ENCODE results near the gene CNTFR.

The CNTFR gene

DNA sequence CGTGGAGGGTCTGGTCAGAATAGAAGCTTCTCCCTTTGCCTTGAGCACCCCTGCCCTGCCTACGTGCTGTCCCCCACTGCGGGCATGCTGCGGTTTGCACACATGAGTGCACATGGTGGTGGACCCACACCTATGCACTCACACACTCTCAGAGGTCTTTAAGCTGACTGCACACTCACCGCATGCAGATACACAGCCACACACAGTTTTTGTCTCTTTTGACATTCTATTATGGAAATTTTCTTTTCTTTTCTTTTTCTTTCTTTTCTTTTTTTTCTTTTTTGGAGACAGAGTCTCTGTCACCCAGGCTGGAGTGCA, 39.9 kb upstream of the CNTFR start:
- H3K9ac ChIP-seq (ENCODE audit: low read length): no peak overlapping the region
- no peak overlapping the region for H2AFZ ChIP-seq (ENCODE audit: low read depth, low read length)
- no peak overlapping the region for H3K4ac ChIP-seq (ENCODE audit: low read depth in 1 of 2, low read length in 2 of 2)
- no peaks in the 10 kb centered on the region for H3K36me3 ChIP-seq (ENCODE audit: control insufficient read depth in 1 of 2, insufficient read depth in 2 of 2, low read depth in 1 of 2, low read length in 2 of 2)
- H2AK5ac ChIP-seq (ENCODE audit: low read length, severe bottlenecking): no peak overlapping the region
- H3K4me2 ChIP-seq (ENCODE audit: low read length, poor library complexity, severe bottlenecking): peak overlapping the region; percentile 81
- H2BK120ac ChIP-seq (ENCODE audit: low read depth, low read length): no peak overlapping the region
- peak overlapping the region in 1 of 2 experiments; percentile 46 for H3K23ac ChIP-seq (ENCODE audit: low read length in 2 of 2)
- no peaks in the 10 kb centered on the region for H3K79me1 ChIP-seq (replicated peaks; ENCODE audit: low read length, poor library complexity, severe bottlenecking)
- DNase-seq: no peak
- H2BK5ac ChIP-seq (ENCODE audit: low read depth, low read length, poor library complexity, severe bottlenecking): no peak overlapping the region
- peak overlapping the region in 1 of 2 experiments; percentile 75 for H3K4me3 ChIP-seq (ENCODE audit: insufficient read depth in 1 of 2, low read depth in 1 of 2, low read length in 2 of 2)
- WGBS: 60% methylated on average over 4 of the region's 5 CpGs
- H3K9me3 ChIP-seq (ENCODE audit: control insufficient read depth, low read length): no peaks in the 10 kb centered on the region
- no peak overlapping the region for H3K18ac ChIP-seq (ENCODE audit: low read depth in 1 of 2, low read length in 2 of 2)
- no peak overlapping the region for H4K8ac ChIP-seq (ENCODE audit: low read length)
- H2BK12ac ChIP-seq (ENCODE audit: low read length in 2 of 2): no peak overlapping the region
- H3K27me3 ChIP-seq (ENCODE audit: control insufficient read depth in 1 of 2, insufficient read depth in 1 of 2, low read length in 2 of 2): peaks cover 64 to 69% of the 10 kb centered on the region in 2 experiments
- H3K4me1 ChIP-seq (ENCODE audit: control insufficient read depth, insufficient read depth, low read depth, low read length): peaks cover 12% of the 10 kb centered on the region
- H4K91ac ChIP-seq (ENCODE audit: low read length): no peak overlapping the region
- no peak overlapping the region for H2BK15ac ChIP-seq (ENCODE audit: low read depth, poor library complexity, severe bottlenecking)
- peak overlapping the region in 1 of 2 experiments; percentile 31 for H3K14ac ChIP-seq (ENCODE audit: low read length in 2 of 2)
- no peak overlapping the region for H3K27ac ChIP-seq (ENCODE audit: low read length, poor library complexity, severe bottlenecking)

DNA sequence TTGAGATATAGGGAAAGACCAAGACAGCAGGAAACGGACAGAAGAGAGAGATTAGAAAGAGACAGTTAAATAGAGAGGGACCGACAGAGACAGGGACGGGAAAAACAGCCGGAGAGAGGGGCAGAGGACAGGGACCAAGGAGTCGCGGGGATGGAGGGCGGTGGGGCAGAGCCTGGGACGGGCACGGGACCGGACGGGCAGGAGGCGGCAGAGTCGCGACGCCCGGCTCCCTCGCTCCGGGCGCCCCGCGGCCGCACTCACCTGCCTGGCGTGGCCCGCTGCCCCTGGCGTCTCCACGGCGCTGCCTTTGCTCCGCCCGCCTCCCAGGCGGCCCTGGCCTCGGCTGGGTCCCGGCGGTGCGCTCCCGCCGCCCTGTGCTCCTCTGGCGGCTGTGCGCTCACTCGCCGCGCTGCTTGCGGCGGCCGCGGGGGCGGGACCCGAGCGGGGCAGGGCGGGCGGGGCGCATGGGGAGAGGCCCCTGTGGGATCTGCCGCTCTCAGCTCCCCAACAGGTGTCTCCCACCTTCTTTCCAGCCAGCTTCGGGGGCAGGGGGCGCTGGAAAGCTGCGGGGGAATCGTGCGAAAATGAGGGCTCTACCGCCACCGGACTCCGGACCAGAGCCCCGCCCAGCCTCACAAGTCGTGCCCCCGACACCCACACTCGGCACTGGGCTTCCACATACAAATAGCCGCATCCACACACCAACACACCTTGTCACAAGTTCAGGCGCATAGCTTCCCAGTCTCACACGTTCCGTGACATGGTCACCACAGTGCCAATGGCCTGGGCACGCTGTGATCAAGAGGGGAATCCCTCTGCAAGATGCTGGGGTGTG, 39.3 kb upstream of the CNTFR start, which contains the start of gene ARID3C:
Gene ARID3C (minus strand): TSS at position 411 of the 835 bp plus-strand sequence. CDS start 1,052 bp downstream, outside the sequence.
- no peak within 1 kb of the TSS for H2AK5ac ChIP-seq (ENCODE audit: low read length, severe bottlenecking)
- no peak within 1 kb of the TSS for H2BK15ac ChIP-seq (ENCODE audit: low read depth, poor library complexity, severe bottlenecking)
- no peak within 1 kb of the TSS for H4K8ac ChIP-seq (ENCODE audit: low read length)
- H2BK120ac ChIP-seq (ENCODE audit: low read depth, low read length): no peak within 1 kb of the TSS
- H2BK12ac ChIP-seq (ENCODE audit: low read length in 2 of 2): no peak within 1 kb of the TSS
- H3K4me3 ChIP-seq (ENCODE audit: insufficient read depth in 1 of 2, low read depth in 1 of 2, low read length in 2 of 2): peak within 1 kb of the TSS; percentile 49 to 75
- no peak within 1 kb of the TSS for H4K91ac ChIP-seq (ENCODE audit: low read length)
- H3K9me3 ChIP-seq (ENCODE audit: control insufficient read depth, low read length): no peaks in the 10 kb centered on the region
- no peak within 1 kb of the TSS for H2BK5ac ChIP-seq (ENCODE audit: low read depth, low read length, poor library complexity, severe bottlenecking)
- H3K79me1 ChIP-seq (replicated peaks; ENCODE audit: low read length, poor library complexity, severe bottlenecking): no peaks in the 10 kb centered on the region
- H3K18ac ChIP-seq (ENCODE audit: low read depth in 1 of 2, low read length in 2 of 2): no peak within 1 kb of the TSS
- no peak within 1 kb of the TSS for H3K27ac ChIP-seq (ENCODE audit: low read length, poor library complexity, severe bottlenecking)
- peak within 1 kb of the TSS; percentile 81 for H3K4me2 ChIP-seq (ENCODE audit: low read length, poor library complexity, severe bottlenecking)
- 3% methylated on average over 63 of the region's 69 CpGs for WGBS
- peak within 1 kb of the TSS; percentile 24 for H3K9ac ChIP-seq (ENCODE audit: low read length)
- peak within 1 kb of the TSS in 1 of 2 experiments; percentile 78 for H3K23ac ChIP-seq (ENCODE audit: low read length in 2 of 2)
- peaks cover 70 to 74% of the 10 kb centered on the region in 2 experiments for H3K27me3 ChIP-seq (ENCODE audit: control insufficient read depth in 1 of 2, insufficient read depth in 1 of 2, low read length in 2 of 2)
- no peaks in the 10 kb centered on the region for H3K36me3 ChIP-seq (ENCODE audit: control insufficient read depth in 1 of 2, insufficient read depth in 2 of 2, low read depth in 1 of 2, low read length in 2 of 2)
- DNase-seq: no peak
- no peak within 1 kb of the TSS for H3K4ac ChIP-seq (ENCODE audit: low read depth in 1 of 2, low read length in 2 of 2)
- peak within 1 kb of the TSS; percentile 19 for H2AFZ ChIP-seq (ENCODE audit: low read depth, low read length)
- H3K14ac ChIP-seq (ENCODE audit: low read length in 2 of 2): peak within 1 kb of the TSS in 1 of 2 experiments; percentile 31
- peaks cover 13% of the 10 kb centered on the region for H3K4me1 ChIP-seq (ENCODE audit: control insufficient read depth, insufficient read depth, low read depth, low read length)

DNA sequence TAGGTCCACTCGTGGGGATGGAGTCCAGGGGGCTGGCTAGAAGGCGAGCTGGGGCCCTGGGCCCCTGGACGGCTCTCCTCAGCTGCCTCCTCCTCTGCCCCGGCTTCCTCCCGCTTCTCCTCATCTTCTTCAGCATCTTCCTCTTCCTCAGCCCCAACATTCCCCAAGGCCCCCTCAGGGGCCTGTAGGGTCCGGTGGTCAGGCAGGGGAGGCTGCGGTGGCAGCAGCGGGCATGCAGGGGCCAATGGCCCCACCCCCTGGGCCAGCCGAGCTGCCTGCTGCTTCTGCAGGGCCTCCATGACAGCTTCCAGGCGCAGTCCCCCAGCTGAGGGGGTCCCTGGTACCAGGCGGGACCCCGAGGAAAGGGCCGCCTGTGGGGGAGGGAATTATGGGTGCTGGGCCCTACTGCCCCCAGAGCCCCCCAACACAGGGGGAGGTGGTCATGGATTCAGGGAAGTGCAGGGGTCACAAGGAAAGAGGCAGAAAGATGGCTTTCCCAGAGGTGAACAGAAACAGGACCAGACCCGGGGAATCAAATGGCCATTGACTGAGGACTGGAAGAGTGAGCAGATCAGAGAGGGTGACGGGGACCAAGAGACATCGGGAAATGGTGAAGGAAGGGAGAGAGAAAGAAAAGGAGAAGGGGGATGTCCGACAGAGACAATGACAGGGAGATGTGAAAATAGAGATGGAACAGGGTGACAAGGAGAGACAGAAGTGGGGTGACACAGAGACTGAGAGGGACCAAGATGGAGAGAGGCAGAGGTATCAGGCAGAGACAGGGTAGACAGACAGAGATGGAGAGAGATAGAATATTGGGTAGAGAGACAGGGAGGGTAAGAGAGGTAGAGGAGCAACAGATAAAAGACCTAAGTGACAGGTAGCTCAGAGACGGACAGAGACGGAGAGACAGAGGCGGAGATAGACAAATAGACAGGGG, 38.5 kb upstream of the CNTFR start:
- Histone ChIP-seq H3K4ac (ENCODE audit: low read depth in 1 of 2, low read length in 2 of 2) (no peak overlapping the region), H2BK15ac (ENCODE audit: low read depth, poor library complexity, severe bottlenecking) (no peak overlapping the region), H3K27me3 (ENCODE audit: control insufficient read depth in 1 of 2, insufficient read depth in 1 of 2, low read length in 2 of 2) (peaks cover 77 to 79% of the 10 kb centered on the region in 2 experiments), H3K4me3 (ENCODE audit: insufficient read depth in 1 of 2, low read depth in 1 of 2, low read length in 2 of 2) (peak overlapping the region in 1 of 2 experiments; percentile 75), H3K36me3 (ENCODE audit: control insufficient read depth in 1 of 2, insufficient read depth in 2 of 2, low read depth in 1 of 2, low read length in 2 of 2) (no peaks in the 10 kb centered on the region), H2BK12ac (ENCODE audit: low read length in 2 of 2) (no peak overlapping the region), H2BK120ac (ENCODE audit: low read depth, low read length) (no peak overlapping the region), H2AFZ (ENCODE audit: low read depth, low read length) (no peak overlapping the region), H3K9me3 (ENCODE audit: control insufficient read depth, low read length) (no peaks in the 10 kb centered on the region), H2AK5ac (ENCODE audit: low read length, severe bottlenecking) (no peak overlapping the region), H3K18ac (ENCODE audit: low read depth in 1 of 2, low read length in 2 of 2) (no peak overlapping the region), H2BK5ac (ENCODE audit: low read depth, low read length, poor library complexity, severe bottlenecking) (no peak overlapping the region), H3K23ac (ENCODE audit: low read length in 2 of 2) (peak overlapping the region in 1 of 2 experiments; percentile 60), H3K79me1 (replicated peaks; ENCODE audit: low read length, poor library complexity, severe bottlenecking) (no peaks in the 10 kb centered on the region), H3K27ac (ENCODE audit: low read length, poor library complexity, severe bottlenecking) (no peak overlapping the region), H3K4me1 (ENCODE audit: control insufficient read depth, insufficient read depth, low read depth, low read length) (peaks cover 13% of the 10 kb centered on the region), H3K9ac (ENCODE audit: low read length) (peak overlapping the region; percentile 24), H3K4me2 (ENCODE audit: low read length, poor library complexity, severe bottlenecking) (peak overlapping the region; percentile 81), H4K91ac (ENCODE audit: low read length) (no peak overlapping the region), H3K14ac (ENCODE audit: low read length in 2 of 2) (no peak overlapping the region), H4K8ac (ENCODE audit: low read length) (no peak overlapping the region)
- DNase-seq: no peak
- 62% methylated on average over 20 of the region's 20 CpGs for WGBS

DNA sequence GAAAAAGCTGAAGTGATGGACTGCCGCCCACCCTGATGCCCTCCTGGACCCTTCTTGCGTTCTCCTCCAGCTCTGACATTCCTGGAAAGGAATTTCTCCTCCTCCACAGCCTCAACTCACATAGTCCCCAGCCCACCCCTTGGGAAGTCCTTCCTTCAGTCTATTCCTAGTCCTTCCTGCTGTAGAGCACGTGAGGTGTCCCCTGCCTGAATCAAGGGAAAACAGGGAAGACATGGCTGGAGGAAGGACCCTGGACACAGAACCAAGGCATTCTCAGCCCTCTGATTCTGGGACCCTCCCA, 35.6 kb upstream of the CNTFR start:
- Histone ChIP-seq H4K91ac (ENCODE audit: low read length) (no peak overlapping the region), H2BK5ac (ENCODE audit: low read depth, low read length, poor library complexity, severe bottlenecking) (no peak overlapping the region), H4K8ac (ENCODE audit: low read length) (no peak overlapping the region), H3K4me2 (ENCODE audit: low read length, poor library complexity, severe bottlenecking) (no peak overlapping the region), H3K27ac (ENCODE audit: low read length, poor library complexity, severe bottlenecking) (no peak overlapping the region), H3K4me1 (ENCODE audit: control insufficient read depth, insufficient read depth, low read depth, low read length) (peaks cover 13% of the 10 kb centered on the region), H3K14ac (ENCODE audit: low read length in 2 of 2) (no peak overlapping the region), H3K23ac (ENCODE audit: low read length in 2 of 2) (peak overlapping the region in 1 of 2 experiments; percentile 3), H2BK12ac (ENCODE audit: low read length in 2 of 2) (no peak overlapping the region), H3K4me3 (ENCODE audit: insufficient read depth in 1 of 2, low read depth in 1 of 2, low read length in 2 of 2) (no peak overlapping the region), H3K9ac (ENCODE audit: low read length) (no peak overlapping the region), H3K9me3 (ENCODE audit: control insufficient read depth, low read length) (no peaks in the 10 kb centered on the region), H2AFZ (ENCODE audit: low read depth, low read length) (no peak overlapping the region), H2AK5ac (ENCODE audit: low read length, severe bottlenecking) (no peak overlapping the region), H2BK15ac (ENCODE audit: low read depth, poor library complexity, severe bottlenecking) (no peak overlapping the region), H2BK120ac (ENCODE audit: low read depth, low read length) (no peak overlapping the region), H3K18ac (ENCODE audit: low read depth in 1 of 2, low read length in 2 of 2) (no peak overlapping the region), H3K36me3 (ENCODE audit: control insufficient read depth in 1 of 2, insufficient read depth in 2 of 2, low read depth in 1 of 2, low read length in 2 of 2) (no peaks in the 10 kb centered on the region), H3K27me3 (ENCODE audit: control insufficient read depth in 1 of 2, insufficient read depth in 1 of 2, low read length in 2 of 2) (peaks cover 67 to 78% of the 10 kb centered on the region in 2 experiments), H3K79me1 (replicated peaks; ENCODE audit: low read length, poor library complexity, severe bottlenecking) (peaks cover under 1% of the 10 kb centered on the region), H3K4ac (ENCODE audit: low read depth in 1 of 2, low read length in 2 of 2) (no peak overlapping the region)
- WGBS: 24% methylated on average over 3 of the region's 3 CpGs
- DNase-seq: no peak

All from mesenchymal stem cell (in vitro differentiated cells and primary cell).